ACC112 (cell line): ENCODE data around the gene HLA-C.

ENCODE experiments used
- H2AFZ ChIP-seq: fragments of 200-600 bp; sonication (generic); one replicate; pipeline ENCODE4 v1.6.0; 2017; ENCODE audit warnings: antibody characterized with exemption, low read length; ENCODE audit not compliant: unreplicated experiment
- H3K27ac ChIP-seq: fragments of 200-600 bp; sonication (generic); 2 replicates; pipeline ENCODE4 v1.5.1; 2014; ENCODE audit warnings: low read depth, mild to moderate bottlenecking, antibody characterized with exemption, low read length, moderate library complexity
- H3K27me3 ChIP-seq: fragments of 200-600 bp; sonication (generic); 2 replicates; pipeline ENCODE4 v1.6.1; 2014; ENCODE audit warnings: mild to moderate bottlenecking, antibody characterized with exemption, low read length, moderate library complexity, mixed read lengths; ENCODE audit not compliant: insufficient read depth
- H3K36me3 ChIP-seq: fragments of 200-600 bp; sonication (generic); 2 replicates; pipeline ENCODE4 v1.6.1; 2016; ENCODE audit warnings: mild to moderate bottlenecking, antibody characterized with exemption, low read length, moderate library complexity, mixed read lengths; ENCODE audit not compliant: insufficient read depth
- H3K4me1 ChIP-seq: fragments of 200-600 bp; sonication (generic); one replicate; pipeline ENCODE4 v1.6.1; 2016; ENCODE audit warnings: low read length, mixed read lengths; ENCODE audit not compliant: insufficient read depth, unreplicated experiment, control insufficient read depth
- H3K4me3 ChIP-seq: fragments of 200-600 bp; sonication (generic); 2 replicates; pipeline ENCODE4 v1.5.1; 2014; ENCODE audit warnings: mild to moderate bottlenecking, low read depth, low read length
- H3K79me2 ChIP-seq: fragments of 200-600 bp; sonication (generic); one replicate; pipeline ENCODE4 v1.6.0; 2016; ENCODE audit warnings: low read length; ENCODE audit not compliant: control insufficient read depth, unreplicated experiment, insufficient read depth

HLA-C gene

DNA sequence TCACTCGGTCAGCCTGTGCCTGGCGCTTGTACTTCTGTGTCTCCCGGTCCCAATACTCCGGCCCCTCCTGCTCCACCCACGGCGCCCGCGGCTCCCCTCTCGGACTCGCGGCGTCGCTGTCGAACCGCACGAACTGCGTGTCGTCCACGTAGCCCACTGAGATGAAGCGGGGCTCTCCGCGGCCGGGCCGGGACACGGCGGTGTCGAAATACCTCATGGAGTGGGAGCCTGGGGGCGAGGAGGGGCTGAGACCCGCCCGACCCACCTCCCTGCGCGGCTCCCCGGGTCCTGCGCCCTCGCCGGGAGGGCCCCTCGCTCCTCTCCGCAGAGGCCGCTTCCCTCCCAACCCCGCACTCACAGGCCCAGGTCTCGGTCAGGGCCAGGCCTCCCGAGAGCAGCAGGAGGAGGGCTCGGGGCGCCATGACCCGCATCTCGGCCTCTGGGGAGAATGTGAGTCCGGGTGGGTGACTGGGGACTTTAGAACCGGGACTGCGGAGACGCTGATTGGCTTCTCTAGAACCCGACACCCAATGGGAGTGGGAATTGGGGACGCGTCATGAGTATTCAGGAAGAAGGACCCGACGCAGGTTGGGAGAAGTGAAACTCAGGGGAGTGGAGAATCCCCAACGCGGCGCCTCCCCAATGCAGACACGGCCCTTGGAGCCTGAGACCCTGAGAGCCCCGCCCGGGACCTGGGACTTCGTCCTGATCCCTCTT, at the start of gene HLA-C:
Gene HLA-C (minus strand): TSS at position 452 of the 717 bp plus-strand sequence. CDS start 21 bp downstream, at position 431.
- Histone ChIP-seq H3K4me3 (peak within 1 kb of the TSS; percentile 85), H3K4me1 (peaks cover 14% of the 10 kb centered on the region), H3K27ac (peak within 1 kb of the TSS; percentile 79)

DNA sequence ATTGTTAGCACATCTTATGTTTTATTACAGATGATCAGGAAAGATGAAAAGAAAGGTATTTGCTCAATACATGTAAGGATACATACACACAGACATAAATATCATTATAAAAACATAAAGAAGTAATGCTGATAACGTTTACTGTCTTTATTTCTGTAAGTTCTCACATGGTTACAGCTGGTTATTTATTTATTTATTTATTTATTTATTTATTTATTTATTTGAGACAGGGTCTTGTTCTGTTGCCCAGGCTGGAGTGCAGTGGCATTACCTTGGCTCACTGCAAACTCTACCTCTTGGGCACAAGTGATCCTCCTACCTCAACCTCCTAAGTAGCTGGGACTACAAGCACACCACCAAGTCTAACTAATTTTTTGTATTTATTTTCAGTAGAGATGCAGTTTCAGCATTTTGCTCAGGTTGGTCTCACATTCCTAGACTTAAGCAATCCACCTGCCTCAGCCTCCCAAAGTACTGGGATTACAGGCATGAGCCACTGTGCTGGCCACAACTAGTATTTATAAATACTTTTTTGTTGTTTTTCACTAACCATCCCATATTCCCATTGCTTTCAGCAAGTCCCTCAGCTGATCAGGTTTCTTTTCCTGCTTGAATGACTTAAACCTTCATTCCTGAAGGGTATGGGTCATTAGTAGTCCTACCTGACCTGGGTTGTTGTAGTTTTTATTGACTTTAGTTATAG, 49.3 kb upstream of the HLA-C start:
- Histone ChIP-seq H3K27me3 (peaks cover 14% of the 10 kb centered on the region; the same call in 1 of the 2 replicates), H2AFZ (no peak overlapping the region), H3K79me2 (no peaks in the 10 kb centered on the region), H3K27ac (no peak overlapping the region), H3K4me1 (no peaks in the 10 kb centered on the region), H3K4me3 (no peak overlapping the region), H3K36me3 (no peaks in the 10 kb centered on the region)

More for the DNA sequence above, at the start of gene HLA-C:
- Histone ChIP-seq H3K36me3 (no peaks in the 10 kb centered on the region; the same call in 1 of the 2 replicates), H3K27me3 (peaks cover 17% of the 10 kb centered on the region), H3K79me2 (peaks cover 10% of the 10 kb centered on the region), H2AFZ (peak within 1 kb of the TSS; percentile 55)

DNA sequence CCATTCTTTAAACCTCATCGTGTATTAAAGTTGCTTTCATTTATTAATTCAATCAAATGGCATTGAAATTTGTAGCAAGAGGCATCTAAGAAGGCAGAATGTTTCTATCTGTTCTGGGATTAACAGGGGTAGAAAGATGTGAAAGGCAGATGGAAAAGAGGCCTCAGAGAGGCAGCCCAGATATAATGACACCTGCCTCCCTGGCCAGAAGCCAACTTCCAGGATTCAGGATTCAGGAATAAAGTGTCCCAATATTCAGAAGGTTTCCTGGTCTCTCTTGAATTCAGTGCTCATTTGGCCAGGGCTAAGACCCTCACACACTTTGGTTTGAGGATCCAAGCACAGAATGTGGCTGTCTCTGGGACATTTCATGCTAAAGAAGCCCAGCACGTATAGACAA, 45.1 kb upstream of the HLA-C start:
- no peaks in the 10 kb centered on the region for H3K4me1 ChIP-seq
- no peak overlapping the region for H3K27ac ChIP-seq
- no peak overlapping the region for H3K4me3 ChIP-seq
- no peaks in the 10 kb centered on the region for H3K36me3 ChIP-seq
- H3K27me3 ChIP-seq: peaks cover 44% of the 10 kb centered on the region
- no peak overlapping the region for H2AFZ ChIP-seq
- H3K79me2 ChIP-seq: no peaks in the 10 kb centered on the region

DNA sequence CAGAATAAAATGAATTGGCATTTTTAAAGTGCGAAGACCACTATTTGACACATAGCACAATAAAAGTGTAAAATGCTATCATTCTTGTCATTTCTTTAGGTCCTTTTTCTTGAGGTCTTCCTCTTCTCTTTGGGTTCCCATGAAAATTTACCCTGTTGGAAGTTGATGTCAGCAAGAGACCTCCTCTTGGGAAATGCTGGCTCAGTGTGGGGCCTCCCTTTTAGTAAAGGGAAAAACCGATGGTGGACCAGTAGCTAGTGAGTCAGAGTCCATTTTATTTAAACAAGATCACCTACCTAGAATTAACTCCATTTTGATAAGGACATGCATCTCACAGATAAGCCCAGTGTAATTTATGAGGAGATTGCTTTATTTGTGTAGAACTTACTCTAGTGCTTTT, 37.7 kb upstream of the HLA-C start:
- Histone ChIP-seq H3K79me2 (no peaks in the 10 kb centered on the region), H3K4me1 (no peaks in the 10 kb centered on the region), H3K27ac (no peak overlapping the region), H2AFZ (no peak overlapping the region), H3K27me3 (peaks cover 80% of the 10 kb centered on the region), H3K4me3 (no peak overlapping the region), H3K36me3 (no peaks in the 10 kb centered on the region)

DNA sequence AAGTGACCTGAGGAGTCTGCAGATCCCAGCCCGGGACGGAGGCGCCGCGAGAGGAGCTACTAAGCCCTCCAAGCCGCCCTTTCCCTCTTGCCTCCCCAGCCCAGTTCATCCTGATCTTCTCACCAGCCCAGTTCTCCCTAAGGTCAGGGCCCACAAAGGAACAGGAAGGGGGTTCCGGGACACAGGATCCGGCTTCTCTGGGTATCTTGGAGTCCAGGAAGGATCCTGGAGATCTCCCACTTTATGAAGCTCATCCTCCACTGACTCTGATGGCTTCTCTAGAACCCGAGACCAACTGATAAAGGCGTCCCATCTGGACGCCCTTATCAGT, 36.9 kb upstream of the HLA-C start:
- peaks cover 81% of the 10 kb centered on the region for H3K27me3 ChIP-seq
- H3K4me3 ChIP-seq: no peak overlapping the region
- no peaks in the 10 kb centered on the region for H3K79me2 ChIP-seq
- no peaks in the 10 kb centered on the region for H3K36me3 ChIP-seq
- no peak overlapping the region for H2AFZ ChIP-seq
- H3K4me1 ChIP-seq: no peaks in the 10 kb centered on the region
- H3K27ac ChIP-seq: no peak overlapping the region

DNA sequence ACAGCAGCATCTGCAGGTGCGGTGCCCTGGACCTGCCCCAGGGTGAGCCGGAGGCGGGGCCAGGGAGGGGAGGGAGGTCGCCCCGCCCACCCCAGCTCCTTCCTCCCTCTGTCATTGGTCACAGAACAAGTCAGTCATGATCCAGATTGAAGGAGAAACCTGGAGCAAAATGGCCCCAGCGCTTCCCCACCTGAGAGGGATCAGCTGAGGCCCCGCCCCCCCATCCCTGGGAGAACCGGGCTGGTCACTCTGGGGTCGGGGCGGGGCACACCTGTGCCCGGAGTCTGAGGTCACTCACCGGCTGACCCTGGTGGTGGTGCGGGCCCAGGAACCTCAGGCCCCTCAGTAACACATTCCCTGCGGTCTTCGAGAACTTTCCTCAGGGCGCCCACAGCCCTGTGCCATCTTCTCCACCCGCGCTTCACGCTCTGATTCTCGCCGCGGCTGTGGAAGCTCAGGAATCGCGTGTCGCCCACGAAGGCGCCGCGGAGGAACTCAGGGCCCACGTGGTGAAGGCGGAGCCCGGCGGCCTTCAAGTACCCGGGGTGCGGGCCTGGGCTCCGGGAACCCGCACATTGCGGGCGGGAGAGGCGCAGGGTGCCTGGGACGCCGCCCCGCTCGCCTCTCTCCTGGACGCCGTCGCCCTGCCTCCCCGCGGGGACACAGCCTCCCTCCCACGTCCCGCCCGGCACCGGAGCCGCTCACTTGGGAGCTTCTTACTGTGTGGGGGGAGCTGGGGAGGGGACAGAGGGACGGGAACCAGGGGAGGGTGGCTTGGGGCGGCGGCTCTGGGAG, 36.4 kb upstream of the HLA-C start:
- Histone ChIP-seq H2AFZ (no peak overlapping the region), H3K4me3 (no peak overlapping the region)

DNA sequence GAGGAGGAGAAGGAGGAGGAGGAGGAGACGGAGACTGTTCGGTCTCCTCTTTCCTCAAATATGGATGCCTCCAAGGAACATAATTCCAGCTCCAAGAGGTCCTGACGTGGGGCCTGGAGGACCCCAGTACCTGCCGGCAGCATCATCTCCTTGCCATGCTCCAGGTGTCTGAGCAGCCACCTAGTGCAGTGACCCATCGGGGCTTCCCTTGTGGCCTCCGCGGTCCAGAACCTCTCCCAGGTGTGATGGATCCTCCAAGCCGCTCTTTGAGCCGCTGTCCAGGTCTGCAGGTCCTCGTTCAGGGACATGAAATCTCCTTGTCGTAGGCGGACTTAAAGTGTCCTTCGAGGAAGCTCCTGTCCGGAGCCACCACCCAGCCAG, 35.8 kb upstream of the HLA-C start:
- H3K27me3 ChIP-seq: peaks cover 84% of the 10 kb centered on the region
- H3K79me2 ChIP-seq: no peaks in the 10 kb centered on the region
- no peak overlapping the region for H3K27ac ChIP-seq
- no peak overlapping the region for H2AFZ ChIP-seq
- no peaks in the 10 kb centered on the region for H3K36me3 ChIP-seq
- H3K4me3 ChIP-seq: no peak overlapping the region
- H3K4me1 ChIP-seq: no peaks in the 10 kb centered on the region

More for the DNA sequence above, 36.4 kb upstream of the HLA-C start:
- H3K36me3 ChIP-seq: no peaks in the 10 kb centered on the region
- no peaks in the 10 kb centered on the region for H3K79me2 ChIP-seq
- no peak overlapping the region for H3K27ac ChIP-seq
- peaks cover 82% of the 10 kb centered on the region for H3K27me3 ChIP-seq
- no peaks in the 10 kb centered on the region for H3K4me1 ChIP-seq

DNA sequence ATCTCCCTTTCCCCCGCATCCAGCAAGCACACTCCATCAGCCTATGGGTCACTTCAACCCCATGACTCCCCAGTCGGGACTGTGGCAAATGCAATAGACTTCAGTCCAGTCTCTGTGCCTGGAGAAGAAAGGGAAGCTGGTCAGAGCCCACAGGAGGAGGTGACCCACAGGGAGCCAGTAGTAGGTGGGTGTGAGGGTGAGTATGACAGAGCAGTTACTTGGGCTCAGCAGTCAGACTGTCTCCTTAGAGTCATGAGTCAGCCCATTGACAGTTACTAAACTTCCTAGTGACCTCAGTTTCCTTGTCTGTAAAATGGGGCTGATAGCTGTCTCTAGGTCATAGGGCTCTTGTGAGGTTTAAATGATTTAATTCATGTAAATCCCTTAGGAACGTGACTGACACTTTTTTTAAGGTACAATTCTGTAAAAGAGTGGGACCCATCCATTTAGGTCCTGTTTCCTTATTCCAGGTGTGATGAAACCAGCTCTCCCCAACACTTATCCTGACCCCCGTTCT, 33.9 kb upstream of the HLA-C start:
- no peaks in the 10 kb centered on the region for H3K4me1 ChIP-seq
- no peaks in the 10 kb centered on the region for H3K36me3 ChIP-seq
- H3K79me2 ChIP-seq: no peaks in the 10 kb centered on the region
- no peak overlapping the region for H2AFZ ChIP-seq
- H3K27me3 ChIP-seq: peaks cover 92% of the 10 kb centered on the region
- no peak overlapping the region for H3K4me3 ChIP-seq
- H3K27ac ChIP-seq: no peak overlapping the region

DNA sequence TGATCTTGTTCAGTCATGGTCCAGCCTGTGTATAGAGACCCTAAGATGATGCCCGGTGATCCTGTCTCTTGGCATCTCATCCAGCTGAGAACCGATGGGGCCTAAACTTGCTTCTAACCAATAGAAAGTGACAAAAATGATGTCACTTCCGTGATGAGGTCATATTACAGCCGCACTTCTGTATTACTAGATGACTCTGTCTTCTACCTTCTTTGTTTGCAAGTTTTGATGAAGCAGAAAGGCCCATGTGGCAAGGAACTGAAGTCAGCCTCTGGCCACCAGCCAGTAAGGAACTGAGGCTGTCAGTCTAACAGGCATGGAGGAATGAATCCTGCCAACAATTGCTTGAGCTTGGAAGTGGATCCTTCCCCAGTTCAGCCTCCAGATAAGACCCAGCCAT, 32.8 kb upstream of the HLA-C start:
- H3K27ac ChIP-seq: no peak overlapping the region
- H3K27me3 ChIP-seq: peaks cover 93% of the 10 kb centered on the region
- no peak overlapping the region for H3K4me3 ChIP-seq
- H3K4me1 ChIP-seq: no peaks in the 10 kb centered on the region
- H3K79me2 ChIP-seq: no peaks in the 10 kb centered on the region
- no peaks in the 10 kb centered on the region for H3K36me3 ChIP-seq
- H2AFZ ChIP-seq: no peak overlapping the region

DNA sequence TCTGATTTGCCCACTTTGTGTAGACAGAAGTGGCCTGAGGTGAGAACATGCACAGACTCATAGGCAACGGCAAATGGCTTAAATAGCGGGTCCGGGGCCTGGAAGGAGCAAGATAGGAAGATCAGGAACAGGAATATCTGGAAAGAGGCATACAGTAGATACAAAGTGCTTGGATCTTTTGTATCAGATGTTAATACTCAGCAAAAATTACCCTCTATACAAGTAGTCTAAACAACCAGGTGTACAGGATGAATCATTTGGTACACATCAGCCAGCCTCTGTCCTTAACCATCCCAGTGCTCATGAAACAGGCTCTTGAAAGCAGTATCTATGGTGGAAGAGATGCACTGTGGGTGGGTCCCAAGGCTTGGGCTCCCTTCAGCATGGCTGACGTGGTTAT, 28.9 kb upstream of the HLA-C start:
- H3K4me1 ChIP-seq: no peaks in the 10 kb centered on the region
- no peak overlapping the region for H2AFZ ChIP-seq
- no peaks in the 10 kb centered on the region for H3K79me2 ChIP-seq
- no peaks in the 10 kb centered on the region for H3K36me3 ChIP-seq
- H3K27me3 ChIP-seq: peaks cover 88% of the 10 kb centered on the region
- H3K4me3 ChIP-seq: no peak overlapping the region
- H3K27ac ChIP-seq: no peak overlapping the region
